ENCODE data around the gene NME2.

NME2 gene

GRCh38 chr17:51153210-51154072, 12.8 kb upstream of the NME2 start, which contains the start of gene NME1 (continued):
- no peak for TF ChIP-seq ZNF645 (tag by site-specific recombination; IDR thresholded peaks at IDR 0.05)
- peak; percentile 97 for TF ChIP-seq ZNF580 (tag by site-specific recombination; IDR thresholded peaks at IDR 0.05)
- TF ChIP-seq PATZ1 (tag by site-specific recombination; IDR thresholded peaks at IDR 0.05), result peak; percentile 72; the same call in 1 of the 2 replicates
- TF ChIP-seq GLIS1 (tag by site-specific recombination; IDR thresholded peaks at IDR 0.05), result peak; percentile 64
- no peak for TF ChIP-seq ZNF354C (tag by site-specific recombination; IDR thresholded peaks at IDR 0.05; ENCODE audit: borderline replicate concordance, low read depth)
- no peak for TF ChIP-seq ZNF133 (tag by site-specific recombination; IDR thresholded peaks at IDR 0.05)
- peak; percentile 50; the same call in 1 of the 2 replicates for TF ChIP-seq HIC1 (tag by site-specific recombination; IDR thresholded peaks at IDR 0.05)
- no peak for TF ChIP-seq ZNF830 (tag by site-specific recombination; IDR thresholded peaks at IDR 0.05; ENCODE audit: low read depth)
- TF ChIP-seq ZNF514 (tag by site-specific recombination; IDR thresholded peaks at IDR 0.05), result no peak
- TF ChIP-seq ZNF449 (tag by site-specific recombination; IDR thresholded peaks at IDR 0.05), result peak; percentile 76; the same call in 1 of the 2 replicates
- peak; percentile 99 for TF ChIP-seq ZXDB (tag by site-specific recombination; IDR thresholded peaks at IDR 0.05)
- no peak for TF ChIP-seq ZNF280C (tag by site-specific recombination; IDR thresholded peaks at IDR 0.05)
- no peak for TF ChIP-seq HOXA7 (CRISPR knock-in tag; IDR thresholded peaks at IDR 0.05; ENCODE audit: borderline replicate concordance)
- TF ChIP-seq ZNF658 (tag by site-specific recombination; IDR thresholded peaks at IDR 0.05), result no peak
- TF ChIP-seq ZBTB11 (tag by site-specific recombination; conservative IDR thresholded peaks at IDR 0.05; ENCODE audit: low read depth), result peak; percentile 100
- TF ChIP-seq TRIM28 (IDR thresholded peaks at IDR 0.05; ENCODE audit: borderline replicate concordance, low read length), result peak; percentile 92; the same call in 1 of the 2 replicates
- TF ChIP-seq ZNF391 (tag by site-specific recombination; IDR thresholded peaks at IDR 0.05; ENCODE audit: borderline replicate concordance, low read depth), result peak; percentile 100
- peak; percentile 98 for TF ChIP-seq SP7 (tag by site-specific recombination; IDR thresholded peaks at IDR 0.05)
- peak; percentile 92 for TF ChIP-seq ZNF335 (tag by site-specific recombination; conservative IDR thresholded peaks at IDR 0.05)
- TF ChIP-seq KLF16 (tag by site-specific recombination; IDR thresholded peaks at IDR 0.05), result peak; percentile 100
- peak; percentile 99 for TF ChIP-seq ZSCAN18 (tag by site-specific recombination; IDR thresholded peaks at IDR 0.05)
- TF ChIP-seq ZNF132 (tag by site-specific recombination; IDR thresholded peaks at IDR 0.05; ENCODE audit: borderline replicate concordance), result no peak
- no peak; the same call in 1 of the 2 replicates for TF ChIP-seq ZNF10 (tag by site-specific recombination; IDR thresholded peaks at IDR 0.05)
